ENCODE data around the gene LRRTM4. TPM values are rescaled to one million over a fixed set of nuclear protein-coding genes. Genes with fewer than 3 reads are reported as not detected.

The LRRTM4 gene
- total and polyA plus RNA-seq, 2 of the 13 experiments (the other 11 are each of a cell fraction or from before 2014, with no cell fraction given), result 1.2 TPM

GRCh38 chr2:76752506-76752905, 769.7 kb downstream of the LRRTM4 start (continued):
- no peak for TF ChIP-seq ZNF710 (CRISPR knock-in tag; IDR thresholded peaks at IDR 0.05; ENCODE audit: borderline replicate concordance)
- no peak for TF ChIP-seq ZNF782 (CRISPR knock-in tag; IDR thresholded peaks at IDR 0.05; ENCODE audit: borderline replicate concordance)
- TF ChIP-seq, protein P1, sequence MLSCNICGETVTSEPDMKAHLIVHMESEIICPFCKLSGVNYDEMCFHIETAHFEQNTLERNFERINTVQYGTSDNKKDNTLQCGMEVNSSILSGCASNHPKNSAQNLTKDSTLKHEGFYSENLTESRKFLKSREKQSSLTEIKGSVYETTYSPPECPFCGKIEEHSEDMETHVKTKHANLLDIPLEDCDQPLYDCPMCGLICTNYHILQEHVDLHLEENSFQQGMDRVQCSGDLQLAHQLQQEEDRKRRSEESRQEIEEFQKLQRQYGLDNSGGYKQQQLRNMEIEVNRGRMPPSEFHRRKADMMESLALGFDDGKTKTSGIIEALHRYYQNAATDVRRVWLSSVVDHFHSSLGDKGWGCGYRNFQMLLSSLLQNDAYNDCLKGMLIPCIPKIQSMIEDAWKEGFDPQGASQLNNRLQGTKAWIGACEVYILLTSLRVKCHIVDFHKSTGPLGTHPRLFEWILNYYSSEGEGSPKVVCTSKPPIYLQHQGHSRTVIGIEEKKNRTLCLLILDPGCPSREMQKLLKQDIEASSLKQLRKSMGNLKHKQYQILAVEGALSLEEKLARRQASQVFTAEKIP (CRISPR knock-in tag; IDR thresholded peaks at IDR 0.05; ENCODE audit: borderline replicate concordance), result no peak
- no peak for TF ChIP-seq LBX2 (CRISPR knock-in tag; IDR thresholded peaks at IDR 0.05; ENCODE audit: borderline replicate concordance)
- TF ChIP-seq MAF1 (CRISPR knock-in tag; IDR thresholded peaks at IDR 0.05; ENCODE audit: borderline replicate concordance), result no peak
- no peak for TF ChIP-seq RAD51 (IDR thresholded peaks at IDR 0.05; ENCODE audit: borderline replicate concordance)
- TF ChIP-seq DBP (CRISPR knock-in tag; IDR thresholded peaks at IDR 0.05; ENCODE audit: not compliant biosample characterization), result no peak
- TF ChIP-seq FOXM1 (CRISPR knock-in tag; IDR thresholded peaks at IDR 0.05), result no peak
- no peak for TF ChIP-seq NCOA5 (CRISPR knock-in tag; IDR thresholded peaks at IDR 0.05)
- no peak for TF ChIP-seq NKX3-1 (CRISPR knock-in tag; IDR thresholded peaks at IDR 0.05)
- TF ChIP-seq AGO1 (IDR thresholded peaks at IDR 0.05; ENCODE audit: low read depth, low read length, poor library complexity, severe bottlenecking), result no peak
